Measurements from ENCODE around the gene NDUFAF2. TPM values are rescaled to one million over a fixed set of nuclear protein-coding genes. Genes with fewer than 3 reads are reported as not detected.

The NDUFAF2 gene
- total and polyA plus RNA-seq, 2 of the 8 experiments (the other 6 are each of a cell fraction or from before 2014, with no cell fraction given), result 10.7 to 46.5 TPM

GRCh38 chr5:60978968-60979367, 34.0 kb downstream of the NDUFAF2 start:
- no peak overlapping the region for H2BK15ac ChIP-seq (ENCODE audit: low read length)
- DNase-seq (ENCODE audit: low read depth in 1 of 2, low spot score in 2 of 2), result no peak
- H3K4ac ChIP-seq (replicated peaks; ENCODE audit: insufficient read length, low read depth, low read length), result no peak overlapping the region
- H3K18ac ChIP-seq (ENCODE audit: extremely low read depth, low read length), result no peak overlapping the region
- H3K27me3 ChIP-seq (replicated peaks in 1 of 4; ENCODE audit: control insufficient read depth in 3 of 4, extremely low read depth in 1 of 4, insufficient read depth in 3 of 4, low read length in 3 of 4), result peaks cover 0 to 1% (median 0%) of the 10 kb centered on the region in 4 experiments; a peak in 1 of 7 replicates
- H3K27ac ChIP-seq (ENCODE audit: low read depth, low read length), result no peak overlapping the region
- H3K56ac ChIP-seq (replicated peaks; ENCODE audit: insufficient read length, low read depth, low read length), result no peak overlapping the region
- peaks cover 0 to 3% of the 10 kb centered on the region in 2 experiments; a peak in 2 of 4 replicates for H3K79me2 ChIP-seq (ENCODE audit: control insufficient read depth in 1 of 2, insufficient read depth in 2 of 2, low read length in 2 of 2)
- H3K4me3 ChIP-seq (ENCODE audit: extremely low read depth in 1 of 4, insufficient read depth in 2 of 4, low read depth in 3 of 4, low read length in 4 of 4), result no peak overlapping the region
- H3K23ac ChIP-seq (ENCODE audit: insufficient read length), result no peak overlapping the region
- H2BK120ac ChIP-seq (replicated peaks; ENCODE audit: low read depth, low read length), result no peak overlapping the region
- H3K14ac ChIP-seq (ENCODE audit: insufficient read length), result no peak overlapping the region
- H4K20me1 ChIP-seq (replicated peaks in 1 of 2; ENCODE audit: control insufficient read depth in 1 of 2, insufficient read depth in 2 of 2, low read length in 2 of 2), result no peaks in the 10 kb centered on the region
- ChIA-PET CTCF (ENCODE audit: partially characterized antibody) (interaction anchor here (0.8 to 1.3 kb wide), 2 partner anchors 18 to 107 kb away, joined by 3 read pairs; no protein-coding TSS in a partner anchor), POLR2A (ENCODE audit: partially characterized antibody) (interaction anchor here (1.0 kb wide), 1 partner anchor 11 kb away, joined by 3 read pairs; no protein-coding TSS in a partner anchor)
- no peak overlapping the region for H2AFZ ChIP-seq (ENCODE audit: low read length)
- no peaks in the 10 kb centered on the region for H3K36me3 ChIP-seq (ENCODE audit: control insufficient read depth in 2 of 4, insufficient read depth in 4 of 4, low read length in 3 of 4)
- no peaks in the 10 kb centered on the region for H3K79me1 ChIP-seq (ENCODE audit: low read depth, low read length)
- no peaks in the 10 kb centered on the region for H3K4me1 ChIP-seq (replicated peaks in 1 of 4; ENCODE audit: control insufficient read depth in 3 of 4, insufficient read depth in 4 of 4, low read length in 3 of 4)
- H3K4me2 ChIP-seq (ENCODE audit: insufficient read depth in 1 of 2, low read depth in 2 of 2, low read length in 2 of 2), result no peak overlapping the region
- H2BK5ac ChIP-seq (ENCODE audit: low read depth, low read length), result no peak overlapping the region
- FAIRE-seq, result no peak
- 80% methylated on average over 1 of the region's 1 CpG; no CpG with 5 or more reads in 1 of the 2 experiments for WGBS, 2 experiments (ENCODE audit: extremely low coverage in 1 of 2, insufficient coverage in 1 of 2, insufficient read length in 1 of 2, insufficient replicate concordance in 2 of 2, low coverage in 1 of 2, low lambda C conversion rate in 2 of 2, missing lambda C conversion rate in 1 of 2)
- TF ChIP-seq JUN (IDR thresholded peaks at IDR 0.05; ENCODE audit: low read depth, low read length), result no peak
- H3K23me2 ChIP-seq (ENCODE audit: low read depth, low read length), result no peaks in the 10 kb centered on the region
- H2BK20ac ChIP-seq (ENCODE audit: low read length), result no peak overlapping the region
- H3K9me3 ChIP-seq (ENCODE audit: insufficient read depth in 2 of 2, low read depth in 1 of 2, low read length in 1 of 2), result peaks cover 0 to 5% of the 10 kb centered on the region in 2 experiments; a peak in 1 of 4 replicates
- no peak overlapping the region for H4K8ac ChIP-seq (ENCODE audit: extremely low read depth, insufficient read depth, low read length)
- H2BK12ac ChIP-seq (ENCODE audit: low read depth, low read length), result no peak overlapping the region
- H4K91ac ChIP-seq (replicated peaks; ENCODE audit: insufficient read length, low read length), result no peak overlapping the region
- no peak overlapping the region for H4K5ac ChIP-seq (ENCODE audit: insufficient read length, low read depth, low read length)
- H3K9ac ChIP-seq (replicated peaks in 1 of 4; ENCODE audit: extremely low read depth in 1 of 4, low read depth in 3 of 4, low read length in 3 of 4), result no peak overlapping the region
- H2AK5ac ChIP-seq (ENCODE audit: low read depth, low read length), result no peak overlapping the region
